NCI-H524 treated with DMSO at 0.1 percent for 48 hours (cell line): ENCODE data around the gene KRT72.

Experiments
- DNase-seq: peaks from one replicate; lab custom pipeline; 2025; lab: John Stamatoyannopoulos, UW

The KRT72 gene

GRCh38 chr12:52630008-52630500 is 28.8 kb upstream of the KRT72 start:
- DNase-seq = no peak

DNA sequence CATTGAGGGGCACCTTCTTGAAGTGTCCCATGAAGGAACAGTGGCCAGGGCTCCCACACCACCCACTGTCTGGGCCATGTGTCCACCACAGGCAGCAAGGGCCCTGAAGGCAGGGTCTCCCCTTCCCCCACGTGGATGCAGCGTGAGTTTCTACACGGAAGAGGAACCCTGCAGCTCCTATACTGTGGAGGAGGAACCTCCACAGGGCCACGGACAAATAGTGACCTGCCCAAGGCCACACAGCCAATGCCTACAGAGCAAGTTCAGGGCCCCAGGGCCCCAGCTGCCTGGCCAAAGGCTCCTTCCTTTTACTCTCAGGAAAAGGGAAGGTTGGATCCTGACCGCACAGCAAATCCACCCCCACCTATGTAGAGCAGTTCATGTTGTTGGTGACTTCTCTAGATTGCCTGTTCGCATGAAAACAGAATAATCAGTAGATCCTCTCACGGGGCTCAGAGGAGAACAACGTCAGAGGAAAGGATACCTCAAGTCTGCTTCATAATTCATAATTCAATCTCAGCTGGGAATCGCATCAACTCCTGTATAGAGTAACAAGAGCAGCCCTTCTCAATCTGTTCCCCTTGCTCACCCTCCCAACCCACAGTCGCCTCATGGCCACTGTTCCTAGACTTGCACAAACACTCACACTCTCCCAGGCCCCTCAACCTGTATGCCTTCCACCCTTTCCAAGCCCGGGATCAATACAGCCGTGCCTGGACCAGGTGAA is 28.2 kb upstream of the KRT72 start:
- DNase-seq = no peak

DNA sequence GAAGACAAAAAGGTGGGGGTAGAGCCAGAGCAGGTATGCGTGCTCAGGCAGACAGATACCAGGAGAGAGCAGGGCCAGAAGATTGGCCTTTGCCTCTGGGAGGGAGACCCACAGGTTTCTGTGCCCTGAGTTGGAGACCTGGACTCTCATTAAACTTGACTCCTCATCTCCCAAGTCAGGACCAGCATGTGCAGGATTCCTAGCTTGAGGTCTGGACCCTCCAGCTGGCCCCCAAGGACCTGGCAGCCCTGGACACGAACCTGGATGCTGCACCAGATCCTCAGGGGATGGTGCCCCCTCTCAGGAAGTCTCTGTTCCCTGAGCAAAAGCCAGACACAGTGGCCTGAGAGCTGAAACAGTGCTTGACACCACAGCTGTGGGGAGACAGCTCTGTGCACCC is 27.6 kb upstream of the KRT72 start:
- DNase-seq = no peak

- no peak for DNase-seq
These were observed 26.8 kb upstream of the KRT72 start for GRCh38 chr12:52628111-52628507.

DNA sequence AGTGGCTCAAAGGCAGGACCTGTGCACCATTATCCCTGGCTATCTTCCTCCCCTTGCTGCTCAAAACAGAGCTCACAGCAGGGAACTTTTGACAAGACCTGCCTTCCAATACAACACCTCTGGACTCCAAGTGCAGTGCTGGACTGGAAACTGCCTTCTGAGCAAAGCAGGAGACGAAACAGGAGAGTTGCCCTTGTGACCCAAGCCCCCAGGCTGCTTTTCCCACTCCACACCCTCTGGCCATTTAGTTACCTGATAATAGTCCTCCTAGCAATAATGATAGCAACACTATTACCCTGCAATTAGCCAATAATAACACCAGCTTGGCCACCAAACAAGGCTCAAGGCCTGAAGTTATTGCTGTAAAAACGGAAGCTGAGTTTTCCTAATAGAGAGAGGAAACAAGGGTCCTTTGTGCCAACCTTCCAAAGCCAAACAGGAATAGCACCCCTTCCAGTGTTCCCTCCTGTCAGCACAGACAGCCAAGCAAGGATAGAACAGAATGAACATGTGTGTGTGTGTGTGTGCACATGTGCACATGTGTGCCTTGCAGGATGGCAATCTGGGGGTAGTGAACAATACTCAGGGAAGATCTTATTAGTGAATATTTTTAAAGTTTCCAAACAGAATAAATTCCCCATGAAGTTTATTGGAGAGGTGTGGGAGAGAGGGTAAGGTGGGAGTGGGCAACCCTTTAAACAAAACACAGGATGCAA is 26.3 kb upstream of the KRT72 start:
- DNase-seq = no peak

DNA sequence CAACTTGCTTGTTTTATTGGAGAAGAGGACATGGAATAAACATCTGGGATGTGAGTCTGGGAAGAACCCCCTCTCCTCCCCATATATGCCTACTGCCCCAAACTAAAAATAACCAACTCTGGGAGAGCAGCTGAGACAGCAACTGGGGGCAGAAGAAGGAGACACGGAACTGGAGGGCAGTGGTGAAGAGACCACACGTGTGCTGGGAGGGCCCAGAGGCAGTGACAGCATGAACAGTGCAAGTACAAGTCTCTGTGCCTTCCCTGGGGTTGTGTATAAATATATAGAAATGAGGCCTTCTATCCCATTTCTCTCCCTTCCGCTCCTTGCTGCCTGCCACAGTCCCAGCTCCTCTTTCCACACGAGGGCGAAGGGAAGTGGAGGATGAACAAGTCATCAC is 21.1 kb upstream of the KRT72 start:
- DNase-seq = no peak

GRCh38 chr12:52618866-52619265 is 17.6 kb upstream of the KRT72 start:
- DNase-seq = no peak

- no peak for DNase-seq
These were observed 17.0 kb upstream of the KRT72 start, which contains the start of gene KRT73 for GRCh38 chr12:52618216-52618615. KRT73 (minus strand) TSS chr12:52618559; CDS start chr12:52618524, 35 bp downstream.

DNA sequence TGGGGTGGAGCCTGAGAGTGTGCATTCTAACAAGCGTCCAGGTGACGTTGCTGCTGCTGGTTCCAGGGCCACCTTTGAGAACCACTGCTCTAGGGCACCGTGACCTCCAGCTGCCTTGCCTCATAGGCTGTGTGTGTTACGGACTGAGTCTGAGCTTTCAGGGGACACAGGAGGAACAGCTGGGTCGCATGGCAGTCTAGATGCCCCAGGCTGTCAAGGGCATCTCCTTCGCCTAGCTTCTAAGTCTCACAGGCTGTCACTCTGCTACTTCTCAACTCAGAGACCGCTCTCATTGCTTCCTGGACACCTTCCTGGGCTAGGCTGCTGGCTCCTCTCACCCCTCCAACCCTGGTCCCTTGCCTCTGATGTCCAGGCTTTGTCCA is 16.1 kb upstream of the KRT72 start:
- DNase-seq = no peak

- DNase-seq = no peak
These were observed 15.6 kb upstream of the KRT72 start for GRCh38 chr12:52616680-52617402.

DNA sequence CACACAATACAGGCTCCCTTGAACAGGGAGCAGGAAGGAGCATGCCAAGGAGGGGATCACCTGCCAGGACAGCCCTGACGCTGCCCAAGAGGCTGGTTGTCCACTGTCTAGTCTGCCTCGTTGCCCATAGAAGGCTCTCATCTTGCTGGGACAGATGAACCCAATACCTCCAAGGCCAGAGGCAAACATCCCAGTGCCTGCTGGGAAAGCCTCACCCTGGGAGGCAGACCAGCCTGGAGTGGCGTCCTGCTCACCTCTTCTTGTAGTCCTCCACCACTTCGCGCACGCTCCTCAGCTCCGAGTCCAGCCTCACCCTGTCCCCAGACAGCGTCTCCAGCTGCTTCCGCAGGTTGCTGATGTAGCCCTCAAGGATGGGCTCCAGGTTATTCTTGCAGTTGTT is 14.6 kb upstream of the KRT72 start:
- no peak for DNase-seq

DNA sequence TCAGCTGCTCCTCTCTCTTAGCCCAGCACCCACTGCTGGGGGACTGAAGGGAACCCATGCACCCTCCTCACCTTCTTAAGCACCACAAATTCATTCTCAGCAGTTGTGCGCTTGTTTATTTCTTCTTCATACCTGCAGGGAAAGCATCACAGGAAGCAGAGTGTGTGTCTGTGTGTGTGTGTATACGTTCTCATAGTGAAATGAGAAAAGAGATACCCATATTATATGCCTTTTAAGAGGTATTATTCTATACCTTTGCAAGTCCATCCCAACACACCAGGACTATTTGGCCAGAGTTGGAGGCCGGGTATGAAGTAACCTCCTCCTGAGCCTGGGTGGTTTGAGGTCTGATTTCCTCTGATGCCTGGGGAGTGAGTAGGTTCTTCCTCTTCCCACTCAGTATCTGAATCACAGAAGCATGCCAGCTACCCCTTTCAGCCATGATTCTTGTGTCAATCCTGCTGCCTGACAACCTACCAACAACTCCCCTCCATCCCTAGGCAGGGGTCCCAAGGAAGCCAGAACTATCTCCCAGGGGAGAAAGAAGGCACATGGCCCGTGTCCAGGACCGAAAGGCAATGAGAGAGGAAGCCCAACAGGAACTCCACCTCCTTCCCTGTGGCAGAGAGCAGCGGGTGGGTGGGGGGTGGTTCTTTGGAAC is 14.1 kb upstream of the KRT72 start:
- DNase-seq = no peak

DNA sequence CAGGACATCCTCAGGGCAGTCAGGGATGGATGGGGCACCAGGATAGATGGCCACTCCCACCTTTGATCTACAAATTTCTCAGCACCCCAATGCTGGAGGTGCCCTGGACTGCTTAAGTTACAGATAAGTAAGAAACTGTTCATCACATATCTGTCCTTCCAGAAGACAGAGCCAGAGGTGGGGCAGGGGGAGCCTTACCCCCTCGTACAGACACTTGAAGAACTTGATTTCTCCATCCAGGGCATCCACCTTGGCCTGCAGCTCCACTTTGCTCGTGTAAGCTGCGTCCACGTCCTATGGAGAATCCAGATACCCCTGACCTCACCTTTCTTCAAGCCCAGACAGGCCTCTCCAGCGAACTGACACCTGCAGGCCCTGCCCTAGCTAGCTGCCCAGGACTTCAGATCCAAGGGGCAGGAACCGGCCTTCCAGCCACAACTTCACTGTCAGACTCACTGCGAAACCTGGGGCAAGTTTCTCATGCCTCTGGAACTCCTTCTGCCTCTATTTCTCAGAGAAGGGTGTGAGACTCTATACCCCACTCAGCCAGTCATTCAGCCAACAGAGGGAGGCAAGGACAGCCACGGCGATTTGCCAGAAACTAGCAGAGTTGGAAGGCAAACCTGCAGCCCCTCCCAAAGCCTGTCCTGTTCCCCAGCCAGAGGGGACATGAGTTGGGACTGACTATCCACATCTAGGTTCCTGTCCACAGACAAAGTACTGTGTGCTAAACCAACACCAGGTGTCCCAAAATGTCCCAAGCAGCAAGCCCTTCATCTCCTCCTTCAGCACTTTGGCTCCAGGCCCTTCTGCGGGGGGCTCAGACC is 13.3 kb upstream of the KRT72 start:
- DNase-seq = no peak

- DNase-seq = no peak
These were observed 12.2 kb upstream of the KRT72 start for GRCh38 chr12:52613384-52614030.

DNA sequence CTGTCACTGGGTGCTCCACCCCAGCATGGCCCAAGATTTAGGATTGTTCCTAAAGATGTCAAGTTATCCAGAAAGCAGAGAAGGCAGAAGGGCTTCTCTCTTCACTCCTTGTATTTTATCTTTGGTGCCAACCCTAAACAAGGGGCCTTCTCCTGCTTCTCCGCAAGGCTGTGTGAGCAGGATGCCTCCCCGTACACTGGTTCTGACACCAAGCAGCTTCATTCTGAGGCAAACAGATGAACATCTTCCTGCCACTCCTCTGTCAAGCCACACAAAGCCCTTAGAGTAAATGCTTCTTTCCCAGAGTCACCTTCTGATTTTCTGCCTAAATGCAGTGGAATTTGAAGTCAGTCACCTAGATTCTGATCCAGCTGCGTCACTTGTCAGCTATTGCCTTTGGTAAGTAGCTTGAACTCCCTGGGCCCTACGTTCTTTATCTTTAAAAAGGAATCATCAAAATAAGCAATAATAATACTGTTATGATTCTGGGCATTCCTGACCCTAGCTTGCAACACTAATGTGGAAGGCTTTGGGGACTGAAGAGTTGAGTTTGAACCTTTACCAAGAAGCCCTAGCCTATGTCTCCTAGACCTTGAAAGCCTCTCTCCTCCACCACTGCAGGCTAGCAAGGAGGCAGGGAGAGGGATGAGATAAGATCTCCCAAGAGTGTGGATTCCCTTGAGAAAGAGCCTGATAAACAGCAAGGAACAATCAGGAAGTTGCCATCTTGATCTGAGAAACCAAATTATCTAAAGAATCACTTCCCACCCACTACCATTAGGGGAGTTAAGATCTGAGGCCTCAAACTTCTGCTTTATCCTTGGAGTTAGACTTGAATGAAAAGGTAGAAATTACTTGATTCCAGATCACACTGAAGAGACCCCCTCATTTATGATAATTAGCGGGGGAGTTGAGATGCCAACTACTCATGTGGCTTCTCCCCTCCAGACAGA is 11.4 kb upstream of the KRT72 start:
- no peak for DNase-seq

GRCh38 chr12:52611080-52611468 is 9.8 kb upstream of the KRT72 start:
- DNase-seq = no peak

DNA sequence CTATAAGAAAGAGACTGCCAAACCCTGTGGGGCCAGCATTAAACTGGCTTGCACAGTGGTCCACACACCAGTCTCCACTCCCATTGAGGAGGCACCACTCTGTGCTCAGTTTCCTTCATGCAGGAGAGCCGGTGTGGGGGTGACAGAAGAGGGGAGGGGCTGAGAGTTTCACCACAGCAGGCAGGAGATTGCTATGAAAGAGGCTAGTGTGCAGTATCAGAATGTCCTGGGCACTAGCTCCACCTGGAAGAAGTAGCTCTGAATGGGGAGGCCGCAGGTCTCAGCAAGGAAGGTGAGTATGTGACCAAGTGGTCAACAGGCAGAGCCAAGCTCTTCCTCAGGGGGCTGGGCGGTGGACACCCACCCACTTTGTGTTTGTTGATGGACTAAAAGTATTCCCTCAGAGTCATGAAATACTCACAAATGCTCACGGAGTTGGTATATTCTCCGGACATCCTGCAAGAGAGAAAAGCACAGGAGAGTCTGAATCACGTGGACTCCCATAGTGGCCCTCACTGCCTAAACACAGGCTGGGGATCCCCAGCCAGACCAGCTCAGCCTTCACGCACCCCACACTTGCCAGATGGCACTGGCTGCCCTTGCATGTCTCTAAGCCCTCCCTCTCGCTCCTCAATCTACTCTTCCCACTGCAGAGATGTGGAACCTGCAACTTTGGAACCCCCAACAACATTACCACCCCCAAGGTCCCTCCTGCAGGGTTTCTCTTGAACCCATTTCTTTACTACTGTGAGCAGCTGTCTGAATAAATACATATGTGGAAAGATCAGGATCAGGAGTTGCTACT is 7.8 kb upstream of the KRT72 start:
- no peak for DNase-seq

DNA sequence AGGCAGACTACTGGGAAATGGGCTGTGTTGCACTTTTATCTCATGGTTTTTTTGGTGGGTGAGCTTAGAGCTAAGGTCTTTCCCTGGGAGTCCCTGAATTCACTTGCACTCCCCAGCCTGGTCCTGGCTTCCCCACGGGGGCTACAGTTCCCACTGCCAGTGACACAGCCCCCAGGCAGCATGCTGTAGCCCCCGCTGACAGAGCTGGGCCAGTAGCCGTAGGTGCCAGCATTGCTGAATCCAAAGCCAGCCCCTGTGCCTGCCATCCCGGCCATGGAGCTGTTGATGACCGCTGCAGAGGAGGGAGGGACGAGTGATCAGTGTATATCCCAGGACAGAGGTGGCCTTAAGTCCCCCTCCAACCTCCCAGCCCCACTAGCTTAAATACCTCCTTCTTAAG is 6.9 kb upstream of the KRT72 start:
- DNase-seq = no peak

GRCh38 chr12:52607314-52607713 is 6.1 kb upstream of the KRT72 start:
- DNase-seq = no peak
